ELR (cell line): ENCODE data around the gene KIAA1328.

Source experiments
- DNase-seq: peaks from one replicate; pipeline ENCODE4 v3.0.0-alpha.2; 2015; ENCODE audit warnings: low read depth

Gene KIAA1328

DNA sequence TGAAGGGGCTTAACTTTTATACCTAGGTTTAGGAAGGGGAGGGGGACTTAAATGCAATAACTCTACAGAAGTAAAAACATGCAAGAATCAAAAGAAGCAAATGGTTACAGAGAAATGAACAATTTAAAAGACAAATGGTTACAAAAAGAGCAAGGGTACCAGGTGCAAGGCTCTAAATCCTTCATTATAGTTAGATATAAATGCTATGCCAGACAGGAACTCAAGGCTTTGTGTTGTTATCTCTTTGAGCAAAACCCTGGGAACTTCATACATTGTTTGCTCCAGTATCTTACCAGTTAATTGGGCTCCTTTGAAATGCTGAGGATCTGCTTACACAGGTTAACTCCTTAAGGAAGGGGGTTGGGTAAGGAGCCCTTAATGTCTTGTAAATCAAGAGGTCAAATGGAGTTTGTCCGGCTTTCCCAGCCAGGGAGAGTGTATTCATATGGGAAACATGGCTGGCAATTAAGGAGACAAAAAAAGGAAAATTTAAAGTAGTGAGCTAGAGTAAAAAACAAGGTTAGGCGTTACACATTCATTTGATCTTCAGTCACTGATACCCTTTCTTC lies 389.2 kb downstream of the KIAA1328 start:
- no peak for DNase-seq

DNA sequence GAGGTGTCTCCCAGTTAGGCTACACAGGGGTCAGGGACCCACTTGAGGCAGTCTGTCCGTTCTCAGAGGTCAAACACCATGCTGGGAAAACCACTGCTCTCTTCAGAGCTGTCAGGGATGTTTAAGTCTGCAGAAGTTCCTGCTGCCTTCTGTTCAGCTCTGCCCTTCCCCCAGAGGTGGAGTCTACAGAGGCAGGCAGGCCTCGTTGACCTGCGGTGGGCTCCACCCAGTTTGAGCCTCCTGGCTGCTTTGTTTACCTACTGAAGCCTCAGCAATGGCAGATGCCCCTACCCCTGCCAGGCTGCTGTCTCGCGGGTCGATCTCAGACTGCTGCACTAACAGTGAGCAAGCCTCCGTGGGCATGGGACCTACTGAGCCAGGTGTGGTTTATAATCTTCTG lies 390.3 kb downstream of the KIAA1328 start:
- DNase-seq, result no peak

GRCh38 chr18:37222354-37222998 lies 393.5 kb downstream of the KIAA1328 start:
- DNase-seq, result no peak

- DNase-seq, result no peak
Measured at GRCh38 chr18:37222999-37223378, 394.1 kb downstream of the KIAA1328 start.

GRCh38 chr18:37225279-37225678 lies 396.4 kb downstream of the KIAA1328 start:
- DNase-seq, result no peak

GRCh38 chr18:37230768-37231167 lies 401.8 kb downstream of the KIAA1328 start:
- DNase-seq, result no peak

DNA sequence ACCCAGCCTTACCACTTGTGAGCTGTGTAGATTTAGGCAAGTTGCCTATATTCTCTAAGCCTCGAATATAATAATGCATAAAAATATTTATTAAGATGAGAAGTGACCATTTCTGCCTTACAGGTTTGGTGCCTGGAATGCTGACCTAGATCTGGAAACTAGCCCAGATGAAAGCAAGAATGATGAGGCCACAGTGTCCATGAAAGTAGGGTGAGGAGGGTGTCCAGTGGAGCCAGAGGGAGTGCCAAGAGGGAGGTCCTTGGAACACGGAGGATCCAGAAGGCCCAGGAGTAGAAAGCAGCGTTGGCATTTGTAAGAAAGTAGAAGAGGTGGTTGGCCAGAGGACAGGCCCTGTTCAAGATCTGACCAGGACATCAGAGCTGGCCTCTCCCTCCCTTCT lies 402.3 kb downstream of the KIAA1328 start:
- no peak for DNase-seq

- no peak for DNase-seq
Measured at GRCh38 chr18:37235583-37235982, 406.7 kb downstream of the KIAA1328 start.

- DNase-seq, result no peak
Measured at GRCh38 chr18:37238282-37239108, 409.6 kb downstream of the KIAA1328 start.

GRCh38 chr18:37242091-37242490 lies 413.2 kb downstream of the KIAA1328 start:
- DNase-seq, result no peak

DNA sequence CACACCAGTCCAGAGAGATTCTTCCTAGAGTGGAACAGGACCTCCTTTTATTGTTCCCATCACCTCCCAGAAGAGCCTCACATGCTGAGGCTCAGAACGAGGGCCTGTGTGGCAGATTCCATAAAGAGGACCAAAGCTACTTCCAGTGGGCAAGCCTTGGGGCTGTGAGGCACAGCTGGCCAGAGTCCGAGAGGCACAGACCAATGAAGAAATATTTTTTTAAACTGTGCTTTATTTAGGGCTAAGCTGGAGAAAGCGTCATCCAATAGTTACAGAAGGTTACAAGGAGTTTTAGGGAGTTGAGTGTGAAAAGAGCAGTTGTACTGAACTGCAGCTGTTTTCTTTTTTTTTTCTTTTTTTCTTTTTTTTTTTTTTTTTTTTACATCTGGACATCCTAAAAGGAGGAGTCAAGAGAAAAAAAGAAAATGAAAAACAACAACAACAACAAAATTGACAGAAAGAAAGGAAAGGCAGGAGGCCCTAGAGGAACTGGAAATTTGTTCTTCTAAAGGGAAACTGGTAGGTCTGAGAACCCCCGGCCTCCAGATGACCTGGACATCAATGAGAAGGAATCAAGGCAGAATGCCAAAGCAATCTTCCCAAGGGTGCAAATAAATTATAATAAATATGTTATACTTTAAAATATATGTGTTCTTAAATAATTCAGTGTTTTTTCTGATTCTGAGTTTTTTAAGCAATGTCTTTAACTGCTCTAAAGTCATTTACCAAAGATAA lies 414.1 kb downstream of the KIAA1328 start:
- DNase-seq, result no peak

GRCh38 chr18:37243741-37244140 lies 414.8 kb downstream of the KIAA1328 start:
- DNase-seq, result no peak

GRCh38 chr18:37244618-37245017 lies 415.7 kb downstream of the KIAA1328 start:
- DNase-seq, result no peak

GRCh38 chr18:37246779-37247340 lies 417.9 kb downstream of the KIAA1328 start:
- DNase-seq, result no peak

DNA sequence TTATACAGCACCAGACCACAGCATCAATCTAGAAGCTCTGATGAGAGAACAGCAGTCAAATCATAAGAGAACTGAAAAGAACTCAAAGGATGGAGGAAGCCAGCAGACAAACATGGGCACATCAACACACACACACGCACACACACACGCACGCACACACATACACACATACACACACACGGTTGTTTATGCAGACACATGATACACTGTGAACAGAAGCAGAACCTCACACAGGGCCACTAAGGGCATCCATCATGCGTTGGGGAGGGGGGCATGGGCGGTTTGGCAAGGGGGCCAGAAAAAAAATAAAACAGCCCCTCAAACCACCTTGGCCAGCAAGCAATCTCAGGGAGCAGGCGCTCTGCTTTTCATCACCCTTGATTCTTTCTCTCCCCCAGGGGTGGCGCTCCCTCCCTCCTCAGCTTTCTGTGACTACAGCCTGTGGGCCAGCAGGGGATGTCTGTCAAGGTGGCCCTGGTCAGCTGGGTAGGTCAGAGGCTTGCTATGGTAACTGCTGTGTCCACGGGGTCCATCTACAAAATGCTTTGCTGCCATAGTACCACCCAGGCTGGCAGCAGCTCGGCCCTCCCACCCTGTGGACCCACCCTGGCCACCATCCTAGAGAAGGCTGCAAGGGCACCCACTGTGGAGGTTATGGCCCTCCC lies 418.7 kb downstream of the KIAA1328 start:
- no peak for DNase-seq

GRCh38 chr18:37248281-37248680 lies 419.4 kb downstream of the KIAA1328 start:
- DNase-seq, result no peak

DNA sequence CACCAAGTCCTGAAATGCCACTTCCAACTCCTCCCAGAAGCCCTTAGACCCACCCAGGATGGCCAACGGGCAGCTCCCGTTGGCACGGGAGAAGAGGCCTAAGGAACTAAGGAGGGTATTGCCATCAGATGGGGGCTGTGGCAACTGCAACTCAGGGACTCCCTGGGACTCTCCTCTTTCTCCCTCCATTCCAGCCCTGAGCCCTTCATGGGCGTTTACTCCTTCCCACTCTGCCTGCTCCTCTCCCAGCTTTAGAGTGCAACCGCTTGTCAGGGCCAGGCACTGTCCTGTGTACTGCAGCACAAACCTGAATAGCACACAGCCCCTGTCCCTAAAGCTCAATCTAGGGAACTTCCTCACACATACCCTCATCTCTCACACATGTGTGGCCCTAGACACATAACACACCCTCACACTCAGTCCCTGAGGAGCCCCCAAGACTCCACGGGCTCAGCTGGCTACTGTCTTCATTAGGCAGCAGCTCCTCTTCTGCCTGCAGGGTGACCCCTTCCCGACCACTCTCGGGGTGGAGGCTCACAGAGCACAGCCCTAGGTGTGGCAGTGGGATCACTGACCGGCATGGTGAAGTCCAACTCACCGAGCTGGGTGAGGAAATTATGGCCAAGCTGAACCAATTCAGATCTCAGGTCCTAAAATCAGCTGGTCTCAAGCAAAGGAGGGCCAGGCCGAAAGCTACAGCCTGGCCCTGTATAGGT lies 420.4 kb downstream of the KIAA1328 start:
- DNase-seq, result no peak

GRCh38 chr18:37249895-37250618 lies 421.1 kb downstream of the KIAA1328 start:
- no peak for DNase-seq

DNA sequence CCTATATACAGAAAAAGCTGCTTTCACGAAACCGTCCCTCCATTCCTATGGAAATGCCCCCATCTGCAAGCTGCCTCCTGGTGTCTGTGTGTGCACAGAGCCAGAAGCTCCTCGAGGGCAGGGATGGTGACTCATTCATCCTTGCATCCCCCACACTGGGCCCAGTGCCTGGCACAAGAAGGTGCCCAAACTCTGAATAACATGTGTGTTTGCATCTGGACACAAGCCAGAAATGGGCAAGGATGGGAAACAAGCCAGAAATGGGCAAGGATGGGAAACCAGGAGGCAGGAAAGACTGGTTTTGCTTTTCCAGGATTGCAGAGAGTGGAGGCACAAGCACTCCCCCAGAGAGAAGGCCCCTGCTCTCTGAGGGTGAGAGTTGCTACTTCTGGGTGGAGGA lies 422.8 kb downstream of the KIAA1328 start:
- DNase-seq, result no peak

DNA sequence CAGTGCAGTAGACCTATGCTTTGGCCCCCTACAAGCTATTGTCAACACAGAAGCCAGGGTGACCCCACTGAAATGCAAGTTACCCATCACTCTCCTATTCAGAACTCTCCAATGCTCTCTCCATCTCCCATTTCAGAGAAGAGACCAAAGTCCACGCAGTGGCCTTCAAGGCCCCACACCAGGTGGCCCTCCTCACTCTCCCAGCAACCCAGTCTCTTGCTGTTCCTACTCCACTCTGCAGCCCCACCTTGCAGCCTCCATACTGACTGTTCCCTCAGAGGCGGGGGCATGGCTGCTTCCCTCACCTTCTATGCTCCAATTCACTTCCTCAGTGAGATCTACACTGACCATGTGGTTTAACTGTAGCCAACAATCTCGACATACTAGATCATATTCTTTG lies 423.4 kb downstream of the KIAA1328 start:
- DNase-seq, result no peak
